ENCODE data around the gene CXCL17.
A peak's percentile ranks its signal among the peaks of the same experiment; 100 is the strongest.

The CXCL17 gene

DNA sequence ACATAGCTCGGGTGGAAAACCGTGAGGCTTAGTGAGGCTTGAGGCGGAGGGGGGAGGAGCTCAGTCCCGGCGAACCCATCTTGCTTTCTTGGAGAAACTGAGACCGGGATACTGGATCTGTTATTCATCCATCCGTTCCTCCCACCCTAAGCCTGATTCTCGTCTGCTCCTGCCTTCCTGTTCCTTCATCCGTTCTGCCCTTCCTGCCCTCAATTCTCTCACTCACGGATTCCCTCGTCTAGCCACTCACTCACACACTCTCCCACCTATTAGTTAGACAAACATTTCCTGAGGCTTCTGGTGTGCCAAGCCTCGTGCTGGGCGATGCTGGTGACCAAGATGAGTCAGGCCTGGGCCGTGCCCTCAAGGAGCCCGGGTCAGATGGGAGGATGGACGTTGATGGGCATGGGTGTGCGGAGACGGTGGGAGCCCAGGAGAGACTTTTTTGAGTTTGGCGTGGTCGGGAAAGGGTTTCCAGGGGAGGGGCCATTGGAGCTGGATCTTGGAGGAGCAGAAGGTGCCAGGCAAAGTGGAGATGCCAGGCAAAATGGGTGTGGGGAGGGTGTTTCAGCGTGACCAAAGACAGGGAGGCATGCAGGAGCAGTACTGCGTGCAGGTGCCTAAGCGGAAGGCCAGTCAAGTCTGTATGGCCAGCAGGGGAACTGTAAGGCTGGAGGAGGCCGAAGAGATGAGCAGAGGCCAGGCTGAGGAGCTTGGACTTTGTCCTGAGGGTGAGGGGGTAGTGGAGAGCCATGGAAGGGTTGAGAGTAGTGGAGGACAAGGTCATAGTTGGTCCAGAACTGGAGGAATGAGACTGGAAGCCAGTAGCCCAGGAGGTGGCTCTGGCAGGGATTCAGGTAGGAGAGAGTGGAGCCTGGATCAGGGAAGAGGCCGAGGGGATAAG, 45.2 kb downstream of the CXCL17 start:
- DNase-seq: peak in 1 of 2 donors; percentile 8

DNA sequence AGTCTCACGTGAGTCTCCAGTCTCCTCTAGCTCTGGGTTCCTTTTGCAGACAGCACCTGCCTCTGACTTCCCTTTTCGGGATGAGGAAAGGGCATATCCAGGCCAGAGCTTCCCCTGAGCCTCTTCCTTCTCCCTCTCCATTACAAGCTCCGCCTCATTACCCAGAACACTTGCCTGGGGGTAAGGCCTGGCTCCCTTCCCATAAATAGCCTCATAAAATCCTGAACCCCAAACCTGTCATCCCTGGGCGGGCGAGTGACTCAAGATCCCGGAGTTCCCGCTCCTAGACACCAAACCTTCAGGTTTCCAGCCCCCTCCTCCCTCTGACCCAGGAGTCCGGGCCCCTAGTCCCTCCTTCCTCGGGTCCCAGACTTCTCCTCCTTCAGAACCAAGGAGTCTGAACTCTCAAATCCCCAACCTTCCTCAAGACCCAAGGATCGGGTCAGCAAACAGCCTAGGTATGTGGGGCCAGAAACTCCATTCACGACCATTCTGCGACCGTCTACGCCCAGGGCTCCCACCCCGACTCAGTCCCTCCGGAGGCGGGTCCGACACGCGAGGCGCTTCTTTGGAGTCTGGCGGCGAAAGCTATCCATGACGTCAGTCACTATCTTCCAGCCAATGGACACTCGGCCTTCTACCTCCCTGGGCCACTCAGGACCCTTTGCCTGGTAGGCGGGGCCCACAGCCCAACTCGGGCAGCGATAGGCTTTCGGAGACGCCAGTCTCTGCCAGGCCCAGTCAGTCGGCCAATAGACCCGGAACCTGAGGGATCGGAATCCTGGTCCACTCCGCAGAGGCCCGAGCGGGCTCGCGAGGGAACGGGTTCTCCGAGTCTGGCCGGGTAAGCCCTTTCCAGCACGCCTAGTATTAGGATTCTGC, 46.1 kb downstream of the CXCL17 start:
- peak; percentile 97 for DNase-seq

DNA sequence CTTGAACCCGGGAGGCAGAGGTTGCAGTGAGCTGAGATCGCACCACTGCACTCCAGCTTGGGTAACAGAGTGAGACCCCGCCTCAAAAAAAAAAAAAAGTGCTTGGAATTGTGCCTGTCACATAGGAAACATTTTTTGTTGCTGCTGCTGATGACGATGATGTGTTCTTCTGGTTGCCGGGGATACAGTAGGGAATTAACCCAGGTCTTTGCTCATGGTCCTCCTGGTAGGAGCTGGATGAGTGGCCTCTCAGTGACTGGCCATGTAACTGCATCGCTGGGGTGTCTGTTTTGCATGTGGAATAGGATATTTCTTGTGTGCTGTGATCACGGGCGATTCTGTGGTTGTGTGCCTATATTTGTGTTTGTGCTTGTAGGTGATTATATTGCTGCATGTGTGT, 48.0 kb downstream of the CXCL17 start:
- DNase-seq: no peak

DNA sequence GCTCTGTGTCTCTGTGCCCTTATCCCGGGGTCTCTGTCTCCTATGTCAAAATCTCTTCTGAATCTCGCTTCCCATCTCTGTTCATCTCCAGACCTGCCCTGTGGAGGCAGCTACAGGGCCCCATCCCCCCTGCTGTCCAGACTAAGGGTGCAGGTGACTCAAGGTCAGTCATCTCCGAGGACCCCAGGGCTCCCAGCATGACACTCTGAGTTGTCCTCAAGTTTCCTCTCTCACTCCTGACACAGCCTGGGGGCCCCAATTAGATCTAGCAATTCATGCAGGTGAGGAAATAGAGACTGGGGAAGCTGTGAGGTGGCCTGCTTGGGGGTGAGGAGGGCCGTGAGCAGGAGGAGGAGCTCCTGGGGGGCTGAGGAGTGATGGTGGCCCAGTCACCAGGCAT, 50.6 kb downstream of the CXCL17 start:
- no peak for DNase-seq

DNA sequence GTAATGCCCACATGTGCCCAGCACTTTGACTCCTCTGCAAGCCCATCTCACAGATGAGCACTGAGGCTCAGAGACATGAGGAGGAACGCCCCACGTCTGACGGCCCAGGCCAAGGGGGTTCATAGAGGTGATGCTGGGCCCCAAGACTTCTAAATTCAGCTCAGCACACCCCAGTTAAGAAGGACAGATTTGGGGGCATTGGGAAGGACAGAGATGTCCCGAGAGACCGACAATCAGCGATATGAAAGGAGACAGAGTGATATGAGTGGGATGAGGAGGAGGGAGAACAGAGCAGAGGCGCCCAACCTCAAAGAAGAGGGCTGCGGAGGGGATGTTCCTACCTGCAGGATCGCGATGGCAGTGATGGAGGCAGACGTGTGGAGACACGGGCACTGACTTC, 52.8 kb downstream of the CXCL17 start, which contains the start of gene CNFN:
TSS of gene CNFN (minus strand) at position 399 of the 400 bp plus-strand sequence. CDS start 1,260 bp downstream, outside the sequence.
- DNase-seq: no peak

DNA sequence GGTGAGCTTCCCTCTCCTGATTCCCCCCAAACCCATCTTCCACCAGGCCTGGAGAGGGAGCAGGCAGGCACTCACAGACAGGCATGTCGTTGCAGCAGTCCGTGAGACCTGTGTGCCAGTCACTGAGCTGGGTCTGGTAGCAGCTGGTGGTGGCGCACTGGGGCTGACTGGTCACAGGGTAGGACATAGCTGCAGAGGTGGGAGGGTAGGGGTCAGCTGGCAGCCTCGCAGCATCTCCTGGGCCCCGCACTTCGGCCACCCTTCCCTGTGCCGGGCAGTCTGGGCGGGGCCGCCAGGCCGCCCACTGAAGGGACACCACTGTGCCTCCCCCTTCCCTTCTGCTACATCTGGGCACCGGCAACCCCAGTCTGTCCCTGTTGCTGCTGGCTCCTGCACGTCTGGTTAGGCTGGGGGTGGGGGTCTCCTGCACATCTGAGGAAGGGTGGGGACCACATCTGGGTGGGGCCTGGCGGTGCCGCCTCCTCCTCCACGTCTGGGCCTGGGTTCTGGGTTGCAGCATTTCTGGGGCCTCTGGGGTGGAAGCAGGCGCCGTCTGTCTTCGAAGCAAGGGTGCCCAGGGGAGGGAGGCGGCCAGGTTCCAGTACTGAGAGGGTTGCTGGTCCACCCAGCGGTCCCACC, 53.8 kb downstream of the CXCL17 start:
- DNase-seq: no peak

DNA sequence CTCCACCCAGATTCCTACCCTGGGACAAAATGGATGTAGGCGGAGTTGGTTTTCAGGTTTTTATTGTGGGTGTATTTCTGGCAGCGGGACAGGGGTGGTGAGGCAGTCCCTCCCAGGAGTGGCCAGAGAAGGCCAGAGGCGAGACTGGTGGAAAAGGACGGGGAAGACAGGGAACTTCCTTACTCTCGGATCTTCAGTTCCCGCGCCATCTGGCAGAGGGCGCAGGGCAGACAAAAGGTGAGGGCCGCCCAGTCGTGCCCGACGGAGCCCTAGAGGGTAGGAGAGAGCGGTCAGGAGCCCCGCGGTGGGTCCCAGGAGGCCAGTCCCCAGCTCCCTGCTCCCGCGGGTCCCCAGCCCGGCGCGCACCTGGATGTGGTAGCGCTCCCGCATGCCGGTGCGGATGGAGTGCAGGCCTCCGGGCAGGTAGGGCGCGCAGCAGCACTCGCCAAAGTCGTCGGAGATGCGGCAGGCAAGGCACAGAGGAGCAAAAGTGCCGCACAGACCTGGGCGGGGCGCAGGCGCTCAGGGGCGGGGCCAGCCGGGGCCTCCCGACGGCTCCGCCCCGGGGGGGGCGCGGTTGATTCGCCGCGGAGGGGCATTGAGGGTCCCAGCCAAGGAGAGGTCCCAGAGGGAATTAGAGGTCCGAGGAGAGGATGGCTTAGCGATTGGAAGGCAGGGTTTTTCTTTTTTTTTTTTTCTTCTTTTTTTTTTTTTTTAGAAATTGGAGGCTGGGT, 55.6 kb downstream of the CXCL17 start:
- DNase-seq: peak; percentile 65 to 71

DNA sequence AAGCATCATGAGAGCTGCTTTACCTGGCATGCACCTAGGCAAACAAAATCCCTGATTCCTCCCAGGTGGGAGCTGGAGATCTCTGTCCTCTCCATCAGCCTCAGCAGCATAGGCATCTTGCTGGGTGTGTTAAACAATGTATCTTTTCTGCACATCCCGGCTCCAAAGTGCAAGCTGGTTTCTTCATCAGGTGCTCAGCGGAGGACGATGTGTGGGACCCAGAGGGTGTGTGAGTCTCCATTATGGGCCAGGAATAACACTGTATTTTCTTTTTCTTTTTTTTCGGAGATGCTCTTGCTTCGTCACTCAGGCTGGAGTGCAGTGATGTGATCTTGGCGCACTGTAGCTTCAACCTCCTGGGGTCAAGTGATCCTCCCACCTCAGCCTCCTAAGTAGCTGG, 62.6 kb downstream of the CXCL17 start:
- DNase-seq: no peak
